Measurements from ENCODE around the gene PDCD2L. TPM values are rescaled to one million over a fixed set of nuclear protein-coding genes. Genes with fewer than 3 reads are reported as not detected.
"Not testable (repeated sequence)": the region's sequence is repeated elsewhere in the genome, so short reads cannot be mapped to it uniquely, and the experiment has no call there.

The PDCD2L gene
- total and polyA plus RNA-seq, 8 donors: 4.2 to 11.2 (median 6.6) TPM

DNA sequence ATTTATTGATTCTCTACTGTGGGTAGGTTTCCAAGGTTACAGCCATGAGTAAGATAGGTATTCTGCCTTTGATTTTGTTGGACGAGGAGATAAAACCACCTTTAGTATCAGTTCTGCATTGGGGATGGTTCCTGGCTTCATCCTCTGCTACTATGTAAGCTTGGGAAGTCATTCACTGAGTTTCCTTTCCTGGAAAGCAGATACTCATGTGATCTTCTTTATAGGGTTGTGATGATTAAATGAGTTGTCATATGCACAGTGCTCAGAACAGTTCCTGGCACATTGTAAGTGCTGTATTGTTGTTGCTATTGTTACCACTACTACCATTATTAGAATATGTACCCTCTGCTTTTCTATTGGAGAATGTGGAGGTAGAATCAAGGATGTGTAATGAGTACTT lies 64.2 kb downstream of the PDCD2L start:
- DNase-seq (no peak), ATAC-seq (no peak), FAIRE-seq (no peak)
- H3K36me3 ChIP-seq: peaks cover 6 to 40% (median 11%) of the 10 kb centered on the region in 3 donors
- no peaks in the 10 kb centered on the region for H3K4me1 ChIP-seq
- intact Hi-C loops (cut with DNase I): no loop called here
- 74 to 81% methylated on average over 1 of the region's 1 CpG for WGBS, 2 donors
- H3K4me3 ChIP-seq: no peak overlapping the region
- no peaks in the 10 kb centered on the region for H3K9me3 ChIP-seq
- H3K27ac ChIP-seq: no peak overlapping the region
- TF ChIP-seq, protein P1, sequence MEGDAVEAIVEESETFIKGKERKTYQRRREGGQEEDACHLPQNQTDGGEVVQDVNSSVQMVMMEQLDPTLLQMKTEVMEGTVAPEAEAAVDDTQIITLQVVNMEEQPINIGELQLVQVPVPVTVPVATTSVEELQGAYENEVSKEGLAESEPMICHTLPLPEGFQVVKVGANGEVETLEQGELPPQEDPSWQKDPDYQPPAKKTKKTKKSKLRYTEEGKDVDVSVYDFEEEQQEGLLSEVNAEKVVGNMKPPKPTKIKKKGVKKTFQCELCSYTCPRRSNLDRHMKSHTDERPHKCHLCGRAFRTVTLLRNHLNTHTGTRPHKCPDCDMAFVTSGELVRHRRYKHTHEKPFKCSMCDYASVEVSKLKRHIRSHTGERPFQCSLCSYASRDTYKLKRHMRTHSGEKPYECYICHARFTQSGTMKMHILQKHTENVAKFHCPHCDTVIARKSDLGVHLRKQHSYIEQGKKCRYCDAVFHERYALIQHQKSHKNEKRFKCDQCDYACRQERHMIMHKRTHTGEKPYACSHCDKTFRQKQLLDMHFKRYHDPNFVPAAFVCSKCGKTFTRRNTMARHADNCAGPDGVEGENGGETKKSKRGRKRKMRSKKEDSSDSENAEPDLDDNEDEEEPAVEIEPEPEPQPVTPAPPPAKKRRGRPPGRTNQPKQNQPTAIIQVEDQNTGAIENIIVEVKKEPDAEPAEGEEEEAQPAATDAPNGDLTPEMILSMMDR (IDR thresholded peaks at IDR 0.05): no peak
- no peaks in the 10 kb centered on the region for H3K27me3 ChIP-seq

DNA sequence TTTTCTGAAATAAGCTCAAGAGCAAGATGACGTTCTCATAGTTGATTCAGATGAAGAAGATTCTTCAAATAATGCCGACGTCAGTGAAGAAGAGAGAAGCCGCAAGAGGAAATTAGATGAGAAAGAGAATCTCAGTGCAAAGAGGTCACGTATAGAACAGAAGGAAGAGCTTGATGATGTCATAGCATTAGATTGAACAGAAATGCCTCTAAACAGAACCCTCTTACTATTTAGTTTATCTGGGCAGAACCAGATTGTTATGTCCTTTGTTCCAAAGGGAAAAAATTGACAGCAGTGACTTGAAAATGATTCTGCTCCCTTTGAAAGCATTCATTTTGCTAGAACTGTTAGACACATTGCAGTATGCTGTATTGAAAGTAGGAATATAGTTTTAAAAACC lies 64.8 kb downstream of the PDCD2L start:
- FAIRE-seq; H3K4me1 ChIP-seq; H3K9me3 ChIP-seq; H3K27me3 ChIP-seq; H3K27ac ChIP-seq; DNase-seq; H3K4me3 ChIP-seq; ATAC-seq; intact Hi-C loops (cut with DNase I): not testable (repeated sequence)
- peaks cover 6 to 39% (median 11%) of the 10 kb centered on the region in 3 donors for H3K36me3 ChIP-seq
- WGBS, 2 donors: 92 to 93% methylated on average over 5 of the region's 5 CpGs

GRCh38 chr19:34471906-34472700 lies 67.9 kb downstream of the PDCD2L start:
- no peak overlapping the region for H3K27ac ChIP-seq
- TF ChIP-seq, protein P1 (IDR thresholded peaks at IDR 0.05): no peak
- H3K4me1 ChIP-seq: no peaks in the 10 kb centered on the region
- H3K27me3 ChIP-seq: no peaks in the 10 kb centered on the region
- FAIRE-seq (no peak), DNase-seq (no peak), ATAC-seq (no peak)
- no peaks in the 10 kb centered on the region for H3K9me3 ChIP-seq
- WGBS, 2 donors: 88 to 91% methylated on average over 8 of the region's 8 CpGs
- H3K4me3 ChIP-seq: no peak overlapping the region
- H3K36me3 ChIP-seq: peaks cover 6 to 14% (median 11%) of the 10 kb centered on the region in 3 donors
- intact Hi-C loops (cut with DNase I): no loop called here

GRCh38 chr19:34474233-34474989 lies 70.2 kb downstream of the PDCD2L start:
- TF ChIP-seq, protein P1 (IDR thresholded peaks at IDR 0.05): no peak
- Histone ChIP-seq H3K36me3 (peaks cover 4 to 11% (median 9%) of the 10 kb centered on the region in 3 donors), H3K4me3 (no peak overlapping the region), H3K9me3 (no peaks in the 10 kb centered on the region), H3K4me1 (no peaks in the 10 kb centered on the region), H3K27me3 (no peaks in the 10 kb centered on the region), H3K27ac (no peak overlapping the region)
- no peak for DNase-seq
- 79 to 86% methylated on average over 4 of the region's 4 CpGs for WGBS, 2 donors
- no peak for ATAC-seq
- no peak for FAIRE-seq
- intact Hi-C loops (cut with DNase I): no loop called here

- ATAC-seq: peak in 3 of 4 donors; percentile 21 to 63 (median 24)
Observed at GRCh38 chr19:34475026-34475974, 71.1 kb downstream of the PDCD2L start.

More at GRCh38 chr19:34475026-34475974, 71.1 kb downstream of the PDCD2L start:
- Histone ChIP-seq H3K36me3 (peaks cover under 1 to 4% (median 2%) of the 10 kb centered on the region in 3 donors), H3K27ac (no peak overlapping the region), H3K9me3 (no peaks in the 10 kb centered on the region), H3K4me3 (no peak overlapping the region), H3K27me3 (no peaks in the 10 kb centered on the region), H3K4me1 (no peaks in the 10 kb centered on the region)
- 78 to 82% methylated on average over 9 of the region's 9 CpGs for WGBS, 2 donors
- FAIRE-seq (no peak), DNase-seq (no peak)
- TF ChIP-seq, protein P1 (IDR thresholded peaks at IDR 0.05): no peak
- intact Hi-C loops (cut with DNase I): no loop called here
